MM.1S (cell line): ENCODE data around the gene DNAH9.

Experiments
- EZH2 ChIP-seq: fragments of 300-600 bp; sonication (generic); optimal IDR thresholded peaks from 2 replicates; pipeline ENCODE3; 2017; ENCODE audit warnings: low read depth, mild to moderate bottlenecking, antibody characterized with exemption, low read length, mixed read lengths
- TF ChIP-seq, protein P1 (sequence below): fragments of 300-600 bp; sonication (generic); IDR thresholded peaks from 2 replicates; pipeline ENCODE4 v1.5.1; 2016; ENCODE audit warnings: antibody characterized with exemption, low read length, mixed read lengths

DNA sequence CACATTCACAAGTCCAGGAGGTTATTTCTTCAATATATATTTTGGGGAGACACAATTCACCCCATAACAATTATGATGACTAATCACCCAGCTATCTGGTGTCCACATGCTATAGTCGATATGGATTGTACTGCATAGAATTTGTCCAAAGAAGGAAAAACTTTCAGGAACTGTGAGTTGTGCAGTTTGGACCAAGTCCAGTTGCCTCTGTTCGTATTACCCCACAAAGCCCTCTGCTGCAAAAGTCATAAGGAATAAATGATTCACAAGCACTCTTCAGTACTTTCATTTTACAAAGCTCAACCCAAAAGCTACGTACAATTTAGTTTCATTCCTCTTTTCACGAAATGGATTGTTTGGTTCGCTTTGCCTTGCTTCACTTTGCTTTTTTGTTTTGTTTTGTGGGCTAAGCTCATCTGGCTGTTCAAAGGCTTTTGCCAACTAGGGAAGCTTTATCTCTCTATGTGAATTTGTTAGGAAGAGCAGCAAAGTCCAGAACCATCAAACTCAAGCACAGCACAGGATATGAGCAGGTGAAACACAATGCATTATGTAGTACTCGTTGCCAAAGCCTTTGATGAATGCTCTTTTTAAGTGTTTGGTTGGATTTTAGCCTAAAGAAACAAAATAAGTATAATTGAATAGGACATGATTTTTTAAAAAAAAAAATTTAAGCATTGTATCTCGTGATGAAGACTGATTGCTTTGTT lies 300.4 kb downstream of the DNAH9 start:
- TF ChIP-seq, protein P1, sequence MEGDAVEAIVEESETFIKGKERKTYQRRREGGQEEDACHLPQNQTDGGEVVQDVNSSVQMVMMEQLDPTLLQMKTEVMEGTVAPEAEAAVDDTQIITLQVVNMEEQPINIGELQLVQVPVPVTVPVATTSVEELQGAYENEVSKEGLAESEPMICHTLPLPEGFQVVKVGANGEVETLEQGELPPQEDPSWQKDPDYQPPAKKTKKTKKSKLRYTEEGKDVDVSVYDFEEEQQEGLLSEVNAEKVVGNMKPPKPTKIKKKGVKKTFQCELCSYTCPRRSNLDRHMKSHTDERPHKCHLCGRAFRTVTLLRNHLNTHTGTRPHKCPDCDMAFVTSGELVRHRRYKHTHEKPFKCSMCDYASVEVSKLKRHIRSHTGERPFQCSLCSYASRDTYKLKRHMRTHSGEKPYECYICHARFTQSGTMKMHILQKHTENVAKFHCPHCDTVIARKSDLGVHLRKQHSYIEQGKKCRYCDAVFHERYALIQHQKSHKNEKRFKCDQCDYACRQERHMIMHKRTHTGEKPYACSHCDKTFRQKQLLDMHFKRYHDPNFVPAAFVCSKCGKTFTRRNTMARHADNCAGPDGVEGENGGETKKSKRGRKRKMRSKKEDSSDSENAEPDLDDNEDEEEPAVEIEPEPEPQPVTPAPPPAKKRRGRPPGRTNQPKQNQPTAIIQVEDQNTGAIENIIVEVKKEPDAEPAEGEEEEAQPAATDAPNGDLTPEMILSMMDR: no peak
- TF ChIP-seq EZH2: no peak
